Measurements from ENCODE around the gene GRIK5.

The GRIK5 gene

DNA sequence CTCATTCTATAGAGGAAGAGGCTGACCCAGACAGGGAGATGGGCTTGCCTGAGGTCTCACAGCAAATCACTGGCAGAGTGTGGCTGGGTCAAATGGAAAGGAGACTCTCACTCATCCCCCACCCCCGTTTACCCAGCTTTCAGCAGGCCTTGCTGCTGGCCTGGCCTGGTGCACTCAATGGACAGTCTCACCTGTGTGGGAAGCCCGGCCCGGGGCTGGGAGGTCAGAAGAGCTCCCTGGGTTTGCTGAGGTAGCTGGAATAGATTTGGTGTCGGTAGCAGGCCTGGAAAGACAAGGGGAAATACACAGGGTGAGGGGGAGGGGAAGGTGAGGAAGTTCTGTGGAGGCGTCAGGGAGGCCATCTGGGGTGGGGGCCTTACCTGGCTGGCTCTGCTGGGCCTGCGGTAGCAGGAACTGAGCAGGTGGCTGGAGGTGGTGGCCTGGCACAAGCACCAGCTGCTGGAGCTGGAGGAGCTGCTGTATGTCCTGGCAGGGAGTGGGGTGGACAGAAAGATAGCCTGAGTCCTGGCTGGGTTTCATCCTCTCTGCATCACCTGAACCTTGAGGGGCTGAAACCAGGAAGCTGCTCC, 29.4 kb upstream of the GRIK5 start:
- H3K27me3 ChIP-seq (ENCODE audit: insufficient read depth, low read length) = no peaks in the 10 kb centered on the region
- no peak overlapping the region for H3K4me2 ChIP-seq (ENCODE audit: low read length)
- H3K9me3 ChIP-seq (ENCODE audit: low read length) = no peaks in the 10 kb centered on the region
- H3K4me1 ChIP-seq (ENCODE audit: insufficient read depth, low read length, severe bottlenecking) = no peaks in the 10 kb centered on the region
- no peak overlapping the region for H3K27ac ChIP-seq (ENCODE audit: low read depth, low read length, poor library complexity, severe bottlenecking)
- H3K9me2 ChIP-seq (ENCODE audit: low read depth, low read length) = no peaks in the 10 kb centered on the region
- H3K36me3 ChIP-seq (ENCODE audit: insufficient read depth, low read length) = peaks cover 22% of the 10 kb centered on the region
- TF ChIP-seq EZH2 (IDR thresholded peaks at IDR 0.05; ENCODE audit: borderline replicate concordance, low read length) = no peak
- TF ChIP-seq, protein P1, sequence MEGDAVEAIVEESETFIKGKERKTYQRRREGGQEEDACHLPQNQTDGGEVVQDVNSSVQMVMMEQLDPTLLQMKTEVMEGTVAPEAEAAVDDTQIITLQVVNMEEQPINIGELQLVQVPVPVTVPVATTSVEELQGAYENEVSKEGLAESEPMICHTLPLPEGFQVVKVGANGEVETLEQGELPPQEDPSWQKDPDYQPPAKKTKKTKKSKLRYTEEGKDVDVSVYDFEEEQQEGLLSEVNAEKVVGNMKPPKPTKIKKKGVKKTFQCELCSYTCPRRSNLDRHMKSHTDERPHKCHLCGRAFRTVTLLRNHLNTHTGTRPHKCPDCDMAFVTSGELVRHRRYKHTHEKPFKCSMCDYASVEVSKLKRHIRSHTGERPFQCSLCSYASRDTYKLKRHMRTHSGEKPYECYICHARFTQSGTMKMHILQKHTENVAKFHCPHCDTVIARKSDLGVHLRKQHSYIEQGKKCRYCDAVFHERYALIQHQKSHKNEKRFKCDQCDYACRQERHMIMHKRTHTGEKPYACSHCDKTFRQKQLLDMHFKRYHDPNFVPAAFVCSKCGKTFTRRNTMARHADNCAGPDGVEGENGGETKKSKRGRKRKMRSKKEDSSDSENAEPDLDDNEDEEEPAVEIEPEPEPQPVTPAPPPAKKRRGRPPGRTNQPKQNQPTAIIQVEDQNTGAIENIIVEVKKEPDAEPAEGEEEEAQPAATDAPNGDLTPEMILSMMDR (IDR thresholded peaks at IDR 0.05; ENCODE audit: low read length) = no peak
- no peak overlapping the region for H2AFZ ChIP-seq (ENCODE audit: low read length)
- no peaks in the 10 kb centered on the region for H3F3A ChIP-seq (ENCODE audit: insufficient read depth, low read length)
- H3K4me3 ChIP-seq (ENCODE audit: low read depth, low read length, poor library complexity, severe bottlenecking) = no peak overlapping the region
- H3K79me2 ChIP-seq (ENCODE audit: insufficient read depth, low read length) = no peaks in the 10 kb centered on the region
- no peak overlapping the region for H3K9ac ChIP-seq (ENCODE audit: low read length)
- no peaks in the 10 kb centered on the region for H4K20me1 ChIP-seq (ENCODE audit: insufficient read depth, low read length)

DNA sequence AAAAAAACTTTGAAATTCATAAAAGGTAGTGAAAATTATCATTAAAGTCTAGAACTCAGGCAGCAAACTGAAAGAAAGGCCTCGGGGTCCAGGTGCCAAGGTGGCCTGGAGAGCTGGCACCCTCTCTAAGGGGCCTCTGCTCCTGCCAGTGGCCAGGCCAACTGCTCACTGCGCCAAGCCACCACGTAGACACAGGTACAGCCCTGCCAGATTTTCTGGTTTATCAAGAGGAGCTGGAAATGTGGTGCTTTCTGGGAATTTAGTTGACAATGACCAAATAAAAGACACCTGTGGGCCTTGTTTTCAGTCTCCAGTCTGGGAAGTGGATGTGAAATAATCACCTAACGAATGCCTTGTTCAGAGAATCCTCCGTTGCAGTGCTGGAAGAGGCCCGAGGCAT, 28.8 kb upstream of the GRIK5 start:
- Histone ChIP-seq H3K4me1 (ENCODE audit: insufficient read depth, low read length, severe bottlenecking) (no peaks in the 10 kb centered on the region), H3K4me3 (ENCODE audit: low read depth, low read length, poor library complexity, severe bottlenecking) (no peak overlapping the region), H3K27me3 (ENCODE audit: insufficient read depth, low read length) (no peaks in the 10 kb centered on the region), H3K9me2 (ENCODE audit: low read depth, low read length) (no peaks in the 10 kb centered on the region), H4K20me1 (ENCODE audit: insufficient read depth, low read length) (no peaks in the 10 kb centered on the region), H3K79me2 (ENCODE audit: insufficient read depth, low read length) (no peaks in the 10 kb centered on the region), H3K36me3 (ENCODE audit: insufficient read depth, low read length) (peaks cover 28% of the 10 kb centered on the region), H3K9ac (ENCODE audit: low read length) (no peak overlapping the region), H3K27ac (ENCODE audit: low read depth, low read length, poor library complexity, severe bottlenecking) (no peak overlapping the region), H2AFZ (ENCODE audit: low read length) (no peak overlapping the region), H3K9me3 (ENCODE audit: low read length) (no peaks in the 10 kb centered on the region), H3K4me2 (ENCODE audit: low read length) (no peak overlapping the region), H3F3A (ENCODE audit: insufficient read depth, low read length) (no peaks in the 10 kb centered on the region)
- TF ChIP-seq, protein P1 (IDR thresholded peaks at IDR 0.05; ENCODE audit: low read length) = no peak
- no peak for TF ChIP-seq EZH2 (IDR thresholded peaks at IDR 0.05; ENCODE audit: borderline replicate concordance, low read length)

GRCh38 chr19:42097461-42097860, 27.5 kb upstream of the GRIK5 start:
- no peaks in the 10 kb centered on the region for H3K79me2 ChIP-seq (ENCODE audit: insufficient read depth, low read length)
- H3K27ac ChIP-seq (ENCODE audit: low read depth, low read length, poor library complexity, severe bottlenecking) = no peak overlapping the region
- H3K9me3 ChIP-seq (ENCODE audit: low read length) = no peaks in the 10 kb centered on the region
- no peaks in the 10 kb centered on the region for H3F3A ChIP-seq (ENCODE audit: insufficient read depth, low read length)
- TF ChIP-seq, protein P1 (IDR thresholded peaks at IDR 0.05; ENCODE audit: low read length) = no peak
- no peak for TF ChIP-seq EZH2 (IDR thresholded peaks at IDR 0.05; ENCODE audit: borderline replicate concordance, low read length)
- H3K4me3 ChIP-seq (ENCODE audit: low read depth, low read length, poor library complexity, severe bottlenecking) = no peak overlapping the region
- no peak overlapping the region for H3K4me2 ChIP-seq (ENCODE audit: low read length)
- H4K20me1 ChIP-seq (ENCODE audit: insufficient read depth, low read length) = no peaks in the 10 kb centered on the region
- H3K9ac ChIP-seq (ENCODE audit: low read length) = no peak overlapping the region
- peaks cover 30% of the 10 kb centered on the region; the same call in 1 of the 2 replicates for H3K36me3 ChIP-seq (ENCODE audit: insufficient read depth, low read length)
- no peaks in the 10 kb centered on the region for H3K27me3 ChIP-seq (ENCODE audit: insufficient read depth, low read length)
- no peak overlapping the region for H2AFZ ChIP-seq (ENCODE audit: low read length)
- no peaks in the 10 kb centered on the region for H3K9me2 ChIP-seq (ENCODE audit: low read depth, low read length)
- H3K4me1 ChIP-seq (ENCODE audit: insufficient read depth, low read length, severe bottlenecking) = no peaks in the 10 kb centered on the region

Measured in OCI-LY1 (cell line).